BE2C (cell line): ENCODE results near the gene SEC24D.

Source experiments
- DNase-seq: peaks from one replicate; pipeline ENCODE4 v3.0.0-alpha.2; 2020
- H3K27me3 ChIP-seq: fragments of 250-450 bp; sonication (Bioruptor Pico); 2 replicates; pipeline ENCODE4 v1.5.1; 2020; ENCODE audit warnings: mild to moderate bottlenecking
- H3K36me3 ChIP-seq: fragments of 250-450 bp; sonication (Bioruptor Pico); 2 replicates; pipeline ENCODE4 v1.5.1; 2020; ENCODE audit warnings: mild to moderate bottlenecking
- H3K4me1 ChIP-seq: fragments of 250-450 bp; sonication (Bioruptor Pico); 2 replicates; pipeline ENCODE4 v1.5.1; 2020
- H3K4me3 ChIP-seq: 2 replicates; pipeline ENCODE4 v1.5.1; 2011; ENCODE audit warnings: low read depth, low read length
- H3K9me3 ChIP-seq: fragments of 250-450 bp; sonication (Bioruptor Pico); 2 replicates; pipeline ENCODE4 v1.5.1; 2020
- TF ChIP-seq, protein P1 (sequence below): IDR thresholded peaks from 2 replicates; pipeline ENCODE4 v1.5.1; 2012; ENCODE audit warnings: mild to moderate bottlenecking, low read depth, low read length

Gene SEC24D

DNA sequence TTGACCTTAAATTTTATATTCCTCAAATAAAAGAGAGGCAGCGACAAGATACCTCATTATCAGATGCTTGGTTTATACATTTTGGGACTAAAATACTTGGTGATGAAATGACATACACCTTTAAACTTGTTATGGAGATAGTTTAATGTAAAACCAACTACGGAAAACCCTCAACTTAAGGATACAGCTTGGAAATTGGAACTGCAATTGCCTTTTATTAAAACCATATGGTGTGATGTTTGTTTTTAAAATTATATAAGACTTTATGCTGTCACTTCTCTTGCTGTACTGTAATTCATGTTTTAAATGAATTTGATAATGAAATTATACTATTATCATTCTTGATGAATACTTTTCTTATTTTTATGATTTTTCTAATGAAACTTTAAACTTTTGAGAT, 124.9 kb downstream of the SEC24D start:
- H3K27me3 ChIP-seq = no peaks in the 10 kb centered on the region
- H3K4me1 ChIP-seq = no peaks in the 10 kb centered on the region
- DNase-seq = no peak
- TF ChIP-seq, protein P1, sequence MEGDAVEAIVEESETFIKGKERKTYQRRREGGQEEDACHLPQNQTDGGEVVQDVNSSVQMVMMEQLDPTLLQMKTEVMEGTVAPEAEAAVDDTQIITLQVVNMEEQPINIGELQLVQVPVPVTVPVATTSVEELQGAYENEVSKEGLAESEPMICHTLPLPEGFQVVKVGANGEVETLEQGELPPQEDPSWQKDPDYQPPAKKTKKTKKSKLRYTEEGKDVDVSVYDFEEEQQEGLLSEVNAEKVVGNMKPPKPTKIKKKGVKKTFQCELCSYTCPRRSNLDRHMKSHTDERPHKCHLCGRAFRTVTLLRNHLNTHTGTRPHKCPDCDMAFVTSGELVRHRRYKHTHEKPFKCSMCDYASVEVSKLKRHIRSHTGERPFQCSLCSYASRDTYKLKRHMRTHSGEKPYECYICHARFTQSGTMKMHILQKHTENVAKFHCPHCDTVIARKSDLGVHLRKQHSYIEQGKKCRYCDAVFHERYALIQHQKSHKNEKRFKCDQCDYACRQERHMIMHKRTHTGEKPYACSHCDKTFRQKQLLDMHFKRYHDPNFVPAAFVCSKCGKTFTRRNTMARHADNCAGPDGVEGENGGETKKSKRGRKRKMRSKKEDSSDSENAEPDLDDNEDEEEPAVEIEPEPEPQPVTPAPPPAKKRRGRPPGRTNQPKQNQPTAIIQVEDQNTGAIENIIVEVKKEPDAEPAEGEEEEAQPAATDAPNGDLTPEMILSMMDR = no peak
- H3K4me3 ChIP-seq = no peak overlapping the region
- H3K9me3 ChIP-seq = no peaks in the 10 kb centered on the region
- peaks cover 33% of the 10 kb centered on the region for H3K36me3 ChIP-seq

GRCh38 chr4:118703118-118703517, 132.8 kb downstream of the SEC24D start:
- no peaks in the 10 kb centered on the region for H3K9me3 ChIP-seq
- H3K36me3 ChIP-seq = peaks cover 59% of the 10 kb centered on the region
- no peak for DNase-seq
- H3K4me1 ChIP-seq = no peaks in the 10 kb centered on the region
- TF ChIP-seq, protein P1 = no peak
- H3K27me3 ChIP-seq = no peaks in the 10 kb centered on the region
- no peak overlapping the region for H3K4me3 ChIP-seq

- H3K4me1 ChIP-seq = peaks cover 3% of the 10 kb centered on the region; the same call in 1 of the 2 replicates
- H3K9me3 ChIP-seq = no peaks in the 10 kb centered on the region
- peaks cover 21% of the 10 kb centered on the region for H3K36me3 ChIP-seq
- peak within 1 kb of the TSS; percentile 91 for H3K4me3 ChIP-seq
- TF ChIP-seq, protein P1 = no peak
- H3K27me3 ChIP-seq = no peaks in the 10 kb centered on the region
- peak; percentile 95 for DNase-seq
Observed at GRCh38 chr4:118684873-118685811, 150.8 kb downstream of the SEC24D start, which contains the start of gene METTL14. METTL14 (plus strand) TSS chr4:118685392; CDS start chr4:118685535, 143 bp downstream.

DNA sequence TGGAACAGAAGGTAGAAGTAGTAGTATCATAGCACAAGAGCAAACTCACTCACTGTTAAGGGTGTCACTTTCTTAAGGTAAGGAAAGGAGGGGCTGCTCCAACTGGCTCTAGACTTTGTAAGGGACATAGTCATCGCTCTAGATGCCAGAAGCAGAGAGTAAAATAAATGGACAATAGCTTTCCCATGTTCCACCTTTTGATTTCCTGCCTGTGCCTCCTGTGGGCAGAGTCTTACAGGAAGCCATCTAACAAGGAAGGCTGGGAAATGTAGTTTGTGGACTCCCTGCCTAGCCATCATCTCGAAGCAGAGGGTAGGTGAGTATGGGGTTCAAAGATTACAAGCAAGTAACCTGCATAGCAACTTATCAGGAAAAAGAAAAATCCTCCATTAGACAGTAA, 152.4 kb downstream of the SEC24D start:
- no peaks in the 10 kb centered on the region for H3K27me3 ChIP-seq
- DNase-seq = peak; percentile 19
- H3K36me3 ChIP-seq = peaks cover 7% of the 10 kb centered on the region
- H3K4me3 ChIP-seq = peak overlapping the region; percentile 28
- TF ChIP-seq, protein P1 = no peak; the same call in 1 of the 2 replicates
- no peaks in the 10 kb centered on the region for H3K9me3 ChIP-seq
- peaks cover 3% of the 10 kb centered on the region; the same call in 1 of the 2 replicates for H3K4me1 ChIP-seq

GRCh38 chr4:118682928-118683327, 153.0 kb downstream of the SEC24D start:
- peak overlapping the region; percentile 28 for H3K4me3 ChIP-seq
- no peaks in the 10 kb centered on the region for H3K9me3 ChIP-seq
- peak; percentile 46 for DNase-seq
- TF ChIP-seq, protein P1 = peak; percentile 82
- H3K27me3 ChIP-seq = no peaks in the 10 kb centered on the region
- peaks cover 5% of the 10 kb centered on the region for H3K36me3 ChIP-seq
- peaks cover 3% of the 10 kb centered on the region; the same call in 1 of the 2 replicates for H3K4me1 ChIP-seq

GRCh38 chr4:118680808-118681207, 155.1 kb downstream of the SEC24D start:
- Histone ChIP-seq H3K4me1 (no peaks in the 10 kb centered on the region), H3K36me3 (no peaks in the 10 kb centered on the region), H3K4me3 (no peak overlapping the region), H3K27me3 (no peaks in the 10 kb centered on the region), H3K9me3 (no peaks in the 10 kb centered on the region)
- TF ChIP-seq, protein P1 = no peak
- peak; percentile 17 for DNase-seq
